Vagina (tissue), 2 donors: ENCODE measurements around the gene KLHL9. TPM values are rescaled to one million over a fixed set of nuclear protein-coding genes. Genes with fewer than 3 reads are reported as not detected.

Experiments used
- DNase-seq, 2 donors: peaks; one replicate each; pipeline ENCODE4 v3.0.0-alpha.2; 2017; ENCODE audit errors: extremely low spot score in 2 of 2
- H3K27ac ChIP-seq: fragments of 200-600 bp; sonication (generic); one replicate; pipeline ENCODE4 v1.5.1; 2019
- H3K27me3 ChIP-seq: fragments of 200-600 bp; sonication (generic); one replicate; pipeline ENCODE4 v1.5.1; 2019
- H3K36me3 ChIP-seq, 2 donors: fragments of 200-600 bp; sonication (generic); one replicate each; pipeline ENCODE4 v1.5.1; 2017 to 2019
- H3K4me1 ChIP-seq: fragments of 200-600 bp; sonication (generic); one replicate; pipeline ENCODE4 v1.5.1; 2019
- H3K4me3 ChIP-seq, 2 donors: fragments of 200-600 bp; sonication (generic); 1 replicate in 1 of 2; 2 replicates in 1 of 2; pipeline ENCODE4 v1.5.1; 2016 to 2019
- H3K9me3 ChIP-seq: fragments of 200-600 bp; sonication (generic); one replicate; pipeline ENCODE4 v1.5.1; 2019
- CTCF ChIP-seq, 3 experiments: fragments of 450-650 bp in 2 of 3; fragments of 200-600 bp in 1 of 3; sonication (generic) in 1 of 3; IDR thresholded peaks; one replicate each; pipeline ENCODE4 v1.5.1; 2017 to 2019; ENCODE audit warnings: antibody characterized with exemption in 3 of 3, mild to moderate bottlenecking in 2 of 3, moderate library complexity in 2 of 3
- POLR2A ChIP-seq, 2 donors: fragments of 450-650 bp; IDR thresholded peaks; one replicate each; pipeline ENCODE4 v1.6.1; 2017; ENCODE audit warnings: antibody characterized with exemption in 2 of 2, mild to moderate bottlenecking in 2 of 2, moderate library complexity in 2 of 2
- POLR2AphosphoS5 ChIP-seq, 2 donors: sonication (generic); formaldehyde crosslinking; IDR thresholded peaks; one replicate each; pipeline ENCODE4 v1.9.0; 2017; ENCODE audit warnings: antibody characterized with exemption in 2 of 2, mild to moderate bottlenecking in 2 of 2, low read depth in 1 of 2; ENCODE audit not compliant: insufficient read depth in 1 of 2
- intact Hi-C: fragments of 100-400 bp; cut with DNase I; formaldehyde crosslinking; loops from one replicate; pipeline ENCODE4 v1.15.1; 2023
- total RNA-seq: library from RNA; depleted of rRNA; stranded (reverse); fragments of >200 nt; gene quantifications from one replicate; pipeline ENCODE4 v1.2.3, GENCODE V29; 2016

The KLHL9 gene
- total RNA-seq, 1 donor from 2014 or later: 22.3 TPM

GRCh38 chr9:21324047-21324446 lies 11.2 kb downstream of the KLHL9 start:
- no peak for TF ChIP-seq CTCF (IDR thresholded peaks at IDR 0.05)
- no peak for TF ChIP-seq POLR2A (IDR thresholded peaks at IDR 0.05)
- TF ChIP-seq POLR2AphosphoS5 (IDR thresholded peaks at IDR 0.05; ENCODE audit: insufficient read depth in 1 of 2, low read depth in 1 of 2): no peak
- Histone ChIP-seq H3K27me3 (no peaks in the 10 kb centered on the region), H3K36me3 (peaks cover 0 to 10% of the 10 kb centered on the region in 2 donors), H3K27ac (no peak overlapping the region), H3K9me3 (no peaks in the 10 kb centered on the region), H3K4me1 (peaks cover 8% of the 10 kb centered on the region), H3K4me3 (no peak overlapping the region)
- no peak for DNase-seq
- intact Hi-C loops: no loop called here

- no peak for TF ChIP-seq CTCF (IDR thresholded peaks at IDR 0.05)
- no peaks in the 10 kb centered on the region for H3K27me3 ChIP-seq
- intact Hi-C loops: no loop called here
Observed at GRCh38 chr9:21322911-21323461, 12.2 kb downstream of the KLHL9 start.

DNA sequence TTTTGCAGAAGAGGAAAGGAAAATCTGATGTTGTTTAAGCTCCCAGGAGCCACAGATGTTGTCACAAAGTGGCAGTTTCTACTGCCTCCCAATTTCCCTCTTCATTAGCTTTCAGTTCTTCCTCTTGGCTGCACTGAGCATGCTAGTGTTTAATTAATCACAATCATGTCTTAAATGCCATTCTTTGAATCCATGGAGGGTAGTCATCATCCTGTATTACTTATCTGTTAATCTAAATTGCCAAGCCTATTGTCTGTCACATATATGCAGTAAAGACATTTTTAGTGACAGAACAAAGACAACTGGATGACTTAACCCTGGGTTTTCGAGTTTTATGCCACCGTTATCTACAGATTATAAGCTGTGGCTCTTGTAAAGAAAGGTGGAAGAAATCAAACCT lies 14.7 kb downstream of the KLHL9 start:
- Histone ChIP-seq H3K36me3 (peaks cover 0 to 10% of the 10 kb centered on the region in 2 donors), H3K4me1 (peaks cover 7% of the 10 kb centered on the region), H3K27ac (no peak overlapping the region), H3K4me3 (no peak overlapping the region), H3K27me3 (no peaks in the 10 kb centered on the region), H3K9me3 (no peaks in the 10 kb centered on the region)
- no peak for DNase-seq
- intact Hi-C loops: no loop called here
- TF ChIP-seq POLR2A (IDR thresholded peaks at IDR 0.05): no peak
- TF ChIP-seq POLR2AphosphoS5 (IDR thresholded peaks at IDR 0.05; ENCODE audit: insufficient read depth in 1 of 2, low read depth in 1 of 2): no peak
- no peak for TF ChIP-seq CTCF (IDR thresholded peaks at IDR 0.05)

More at GRCh38 chr9:21322911-21323461, 12.2 kb downstream of the KLHL9 start:
- H3K36me3 ChIP-seq: peaks cover 0 to 10% of the 10 kb centered on the region in 2 donors
- no peak for DNase-seq
- peaks cover 8% of the 10 kb centered on the region for H3K4me1 ChIP-seq
- H3K4me3 ChIP-seq: no peak overlapping the region
- no peak overlapping the region for H3K27ac ChIP-seq
- H3K9me3 ChIP-seq: no peaks in the 10 kb centered on the region

DNA sequence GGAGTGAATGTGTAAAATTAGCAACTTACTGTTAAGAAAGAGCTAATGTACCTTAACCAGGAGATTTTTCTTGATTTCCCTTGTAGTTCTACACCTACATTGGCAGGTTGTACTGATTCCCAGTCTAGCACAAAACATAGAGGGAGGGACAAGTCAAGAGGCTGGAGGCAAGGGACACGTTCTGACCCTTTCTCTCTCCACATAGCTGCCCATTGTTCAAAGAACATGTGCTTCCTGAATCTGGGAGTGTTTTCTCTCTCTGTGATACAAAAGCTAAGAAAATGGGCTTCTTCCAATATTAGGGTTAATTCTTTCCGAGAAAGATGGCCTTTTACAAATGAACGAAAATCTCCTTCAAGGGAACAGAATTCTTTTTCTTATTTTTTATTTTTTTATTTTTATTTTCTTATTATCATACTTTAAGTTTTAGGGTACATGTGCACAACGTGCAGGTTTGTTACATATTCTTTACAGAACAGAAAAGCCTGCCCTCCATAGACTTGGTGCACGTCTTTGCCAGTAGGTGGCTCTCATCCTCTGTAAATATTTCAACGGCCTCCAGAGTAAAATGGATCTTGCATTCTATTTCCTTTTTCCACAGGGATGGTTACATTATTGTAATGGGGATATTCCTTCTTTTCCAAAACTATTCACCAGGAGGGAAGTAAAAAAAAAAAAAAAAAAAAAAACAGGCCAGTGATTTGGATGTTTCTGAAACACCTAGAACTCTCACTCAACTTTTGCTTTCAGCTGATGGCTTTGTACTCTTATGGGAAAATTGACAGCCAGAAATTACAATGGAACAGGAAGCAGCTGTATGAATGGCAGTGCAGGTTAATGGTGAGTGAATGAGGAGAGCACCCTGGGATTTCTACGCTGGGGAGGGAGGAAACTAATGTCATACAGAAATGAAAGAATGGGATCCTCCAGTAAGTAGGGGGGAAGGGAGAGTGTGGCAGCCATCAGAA lies 17.0 kb downstream of the KLHL9 start:
- no peaks in the 10 kb centered on the region for H3K9me3 ChIP-seq
- intact Hi-C loops: no loop called here

More for the DNA sequence above, 17.0 kb downstream of the KLHL9 start:
- Histone ChIP-seq H3K27me3 (no peaks in the 10 kb centered on the region), H3K36me3 (peaks cover 0 to 9% of the 10 kb centered on the region in 2 donors), H3K27ac (no peak overlapping the region), H3K4me3 (no peak overlapping the region), H3K4me1 (peaks cover 7% of the 10 kb centered on the region)
- TF ChIP-seq POLR2AphosphoS5 (IDR thresholded peaks at IDR 0.05; ENCODE audit: insufficient read depth in 1 of 2, low read depth in 1 of 2) (no peak), CTCF (IDR thresholded peaks at IDR 0.05) (peak in 2 of 3 experiments; percentile 34 to 43), POLR2A (IDR thresholded peaks at IDR 0.05) (no peak)
- no peak for DNase-seq
